Mucosa of stomach (tissue), 1 donor: ENCODE data around the gene ATXN2.
"Not testable (repeated sequence)": the region's sequence is repeated elsewhere in the genome, so short reads cannot be mapped to it uniquely, and the experiment has no call there.

ENCODE experiments used
- H3K27me3 ChIP-seq: one replicate; pipeline ENCODE4 v1.7.0; 2013; ENCODE audit warnings: mild to moderate bottlenecking, low read length; ENCODE audit not compliant: control insufficient read depth, insufficient read depth
- H3K36me3 ChIP-seq: one replicate; pipeline ENCODE4 v1.7.0; 2013; ENCODE audit warnings: low read length; ENCODE audit not compliant: control insufficient read depth, insufficient read depth
- H3K4me1 ChIP-seq: one replicate; pipeline ENCODE4 v1.7.0; 2013; ENCODE audit warnings: mild to moderate bottlenecking, low read length; ENCODE audit not compliant: control insufficient read depth, insufficient read depth
- H3K4me3 ChIP-seq: one replicate; pipeline ENCODE4 v1.7.0; 2013; ENCODE audit warnings: low read length
- H3K9ac ChIP-seq: one replicate; pipeline ENCODE4 v1.7.0; 2013; ENCODE audit warnings: mild to moderate bottlenecking, low read length, moderate library complexity
- H3K9me3 ChIP-seq: one replicate; pipeline ENCODE4 v1.7.0; 2013; ENCODE audit warnings: mild to moderate bottlenecking, low read length, moderate library complexity; ENCODE audit not compliant: control insufficient read depth
- donor health status: Pancreatic carcinoma.

Gene ATXN2

DNA sequence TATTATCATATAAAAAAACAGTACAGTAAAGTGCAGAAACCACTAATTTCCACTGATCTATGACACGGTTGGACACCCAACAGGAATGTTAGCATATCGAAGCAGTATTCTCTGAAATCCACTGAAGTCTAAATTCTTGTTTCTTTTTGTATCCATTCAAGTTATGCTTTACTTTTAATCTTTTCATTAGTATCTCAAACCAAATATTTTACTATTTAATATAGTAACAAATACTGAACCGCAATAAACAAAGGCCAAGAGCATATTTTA is 41.1 kb downstream of the ATXN2 start:
- H3K4me3 ChIP-seq, result no peak overlapping the region
- H3K27me3 ChIP-seq, result no peaks in the 10 kb centered on the region
- no peaks in the 10 kb centered on the region for H3K4me1 ChIP-seq
- H3K9me3 ChIP-seq, result no peaks in the 10 kb centered on the region
- no peaks in the 10 kb centered on the region for H3K36me3 ChIP-seq
- H3K9ac ChIP-seq, result no peak overlapping the region

DNA sequence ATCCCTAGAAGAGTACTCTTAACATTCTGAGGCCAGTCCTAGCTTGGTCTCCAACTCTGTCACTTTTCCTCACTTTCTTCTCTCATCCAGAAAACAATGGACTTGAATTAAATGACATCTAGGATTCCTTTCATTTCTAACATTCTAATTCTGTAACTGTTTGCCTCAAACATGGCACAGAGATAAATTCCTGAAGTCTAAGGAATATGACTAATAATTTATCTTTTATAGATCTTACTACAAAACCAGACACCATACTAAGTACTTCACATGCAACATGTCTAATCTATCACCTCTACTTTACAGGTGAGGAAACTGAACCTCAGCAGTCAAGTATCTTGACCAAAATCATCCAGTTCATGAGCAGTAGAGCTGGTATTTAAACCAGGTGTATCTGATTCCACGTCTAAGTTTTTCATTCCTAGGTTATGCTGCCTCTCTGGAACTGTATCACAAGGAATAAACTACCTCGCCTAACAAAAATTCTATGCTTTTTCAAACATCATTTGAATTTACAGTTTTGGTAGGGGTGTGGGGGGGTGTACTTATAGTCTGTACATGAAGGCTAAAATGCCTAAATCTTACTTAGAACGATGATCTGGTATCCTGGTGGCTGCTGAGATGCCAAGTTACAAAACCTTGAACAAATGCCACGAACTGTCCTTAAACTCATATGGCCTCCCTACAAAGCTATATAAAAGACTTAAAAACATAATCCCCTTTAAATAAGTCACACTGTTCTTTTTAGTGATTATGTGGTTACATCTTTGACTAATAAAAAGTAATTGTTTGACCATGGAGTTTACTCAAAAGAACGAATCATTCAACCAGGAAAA is 41.6 kb downstream of the ATXN2 start:
- Histone ChIP-seq H3K9me3 (no peaks in the 10 kb centered on the region), H3K27me3 (no peaks in the 10 kb centered on the region), H3K4me1 (no peaks in the 10 kb centered on the region), H3K4me3 (no peak overlapping the region), H3K36me3 (no peaks in the 10 kb centered on the region), H3K9ac (no peak overlapping the region)

DNA sequence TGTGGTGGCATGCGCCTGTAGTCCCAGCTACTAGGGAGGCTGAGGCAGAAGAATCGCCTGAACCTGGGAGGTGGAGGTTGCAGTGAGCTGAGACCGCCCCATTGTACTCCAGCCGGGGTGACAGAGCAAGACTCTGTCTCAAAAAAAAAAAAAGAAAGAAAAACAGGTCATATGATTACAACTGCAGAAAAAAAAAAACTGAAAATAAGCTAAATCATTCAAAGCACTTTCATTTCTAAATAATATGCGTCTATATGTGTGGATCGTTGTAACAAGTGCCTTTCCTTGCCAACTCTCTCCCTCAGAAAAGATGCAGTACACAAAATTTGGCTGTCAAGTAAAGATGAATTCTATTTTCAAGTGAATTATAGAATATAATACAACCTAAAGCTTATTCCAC is 42.4 kb downstream of the ATXN2 start:
- Histone ChIP-seq H3K36me3 (no peaks in the 10 kb centered on the region), H3K9me3 (no peaks in the 10 kb centered on the region), H3K27me3 (no peaks in the 10 kb centered on the region), H3K4me3 (no peak overlapping the region), H3K4me1 (no peaks in the 10 kb centered on the region), H3K9ac (no peak overlapping the region)

DNA sequence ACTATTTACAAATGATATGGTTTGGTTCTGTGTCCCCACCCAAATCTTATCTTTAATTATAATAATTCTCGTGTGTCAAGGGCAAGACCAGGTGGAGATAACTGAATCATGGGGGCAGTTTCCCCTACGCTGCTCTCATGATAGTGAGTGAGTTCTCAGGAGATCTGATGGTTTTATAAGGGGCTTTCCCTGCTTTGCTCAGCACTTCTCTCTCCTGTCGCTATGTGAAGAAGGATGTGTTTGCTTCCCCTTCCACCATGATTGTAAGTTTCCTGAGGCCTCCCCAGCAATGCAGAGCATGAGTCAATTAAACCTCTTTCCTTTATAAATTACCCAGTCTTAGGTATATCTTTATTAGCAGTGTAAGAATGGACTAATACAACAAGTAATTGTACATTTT is 43.8 kb downstream of the ATXN2 start:
- not testable (repeated sequence) for H3K4me3 ChIP-seq, H3K27me3 ChIP-seq, H3K9me3 ChIP-seq, H3K36me3 ChIP-seq, H3K9ac ChIP-seq, H3K4me1 ChIP-seq

DNA sequence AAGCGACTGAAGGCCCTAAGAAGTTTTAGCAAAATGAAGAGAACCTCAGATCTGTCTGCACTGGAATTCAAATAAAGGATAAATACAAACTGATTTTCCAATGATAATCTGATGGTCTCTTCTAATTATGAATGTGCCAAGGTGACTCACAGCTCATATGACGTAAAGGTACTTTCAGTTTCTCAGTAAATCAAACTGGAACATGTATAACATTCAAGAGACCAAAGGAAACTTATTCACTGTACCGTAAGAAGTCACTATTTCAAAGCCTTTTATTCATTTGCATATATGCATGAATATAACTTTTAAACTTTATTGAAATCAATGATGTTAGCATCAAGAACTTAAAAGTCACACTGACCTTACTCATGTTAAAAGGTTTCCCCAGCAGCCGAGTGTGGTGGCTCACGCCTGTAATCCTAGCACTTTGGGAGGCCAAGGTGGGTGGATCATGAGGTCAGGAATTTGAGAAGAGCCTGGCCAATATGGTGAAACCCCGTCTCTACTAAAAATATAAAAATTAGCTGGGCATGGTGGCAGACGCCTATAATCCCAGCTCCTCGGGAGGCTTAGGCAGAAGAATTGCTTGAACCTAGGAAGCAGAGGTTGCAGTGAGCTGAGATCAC is 52.2 kb downstream of the ATXN2 start:
- Histone ChIP-seq H3K4me1 (no peaks in the 10 kb centered on the region), H3K36me3 (no peaks in the 10 kb centered on the region)

DNA sequence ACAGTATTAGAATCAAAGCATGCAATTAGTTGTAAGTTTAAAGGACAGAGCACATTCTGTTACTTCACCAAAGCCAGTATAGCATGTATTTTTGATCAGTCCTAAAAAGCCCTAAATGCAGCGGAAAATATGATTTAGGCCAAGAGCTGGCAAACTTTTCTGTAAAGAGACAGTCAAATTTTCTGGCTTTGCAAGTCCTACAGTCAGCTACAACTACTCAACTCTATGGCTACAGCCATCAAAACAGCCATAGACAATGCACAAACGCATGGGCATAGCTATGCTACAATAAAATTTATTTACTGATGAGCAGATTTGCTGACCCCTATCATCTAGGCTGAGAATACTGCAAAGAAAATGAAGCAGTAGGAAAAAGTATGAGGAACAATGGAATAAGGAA is 52.9 kb downstream of the ATXN2 start:
- H3K4me3 ChIP-seq, result no peak overlapping the region
- no peaks in the 10 kb centered on the region for H3K4me1 ChIP-seq
- H3K9ac ChIP-seq, result no peak overlapping the region
- H3K36me3 ChIP-seq, result no peaks in the 10 kb centered on the region
- H3K9me3 ChIP-seq, result no peaks in the 10 kb centered on the region
- no peaks in the 10 kb centered on the region for H3K27me3 ChIP-seq

More for the DNA sequence above, 52.2 kb downstream of the ATXN2 start:
- no peaks in the 10 kb centered on the region for H3K27me3 ChIP-seq
- no peak overlapping the region for H3K9ac ChIP-seq
- H3K4me3 ChIP-seq, result no peak overlapping the region
- no peaks in the 10 kb centered on the region for H3K9me3 ChIP-seq

DNA sequence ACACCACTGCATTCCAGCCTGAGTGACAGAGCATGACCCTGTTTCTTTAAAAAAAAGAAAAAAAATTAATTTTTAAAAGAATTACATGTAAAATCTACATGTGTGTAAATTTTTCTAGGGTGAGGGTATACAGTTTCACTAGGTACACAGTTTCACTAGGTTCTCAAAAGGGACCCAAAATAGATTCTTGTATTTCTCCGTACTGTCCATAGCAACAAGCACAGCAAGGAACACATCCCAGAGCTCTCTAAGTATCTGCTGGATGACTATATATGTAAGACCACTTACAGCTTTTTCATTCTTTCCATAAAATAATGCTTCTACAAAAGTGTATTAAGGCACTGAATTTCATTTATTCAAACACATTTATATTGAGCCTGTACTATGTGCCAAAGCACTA is 55.1 kb downstream of the ATXN2 start:
- Histone ChIP-seq H3K9ac (no peak overlapping the region), H3K9me3 (no peaks in the 10 kb centered on the region), H3K36me3 (no peaks in the 10 kb centered on the region), H3K4me3 (no peak overlapping the region), H3K4me1 (no peaks in the 10 kb centered on the region), H3K27me3 (no peaks in the 10 kb centered on the region)

DNA sequence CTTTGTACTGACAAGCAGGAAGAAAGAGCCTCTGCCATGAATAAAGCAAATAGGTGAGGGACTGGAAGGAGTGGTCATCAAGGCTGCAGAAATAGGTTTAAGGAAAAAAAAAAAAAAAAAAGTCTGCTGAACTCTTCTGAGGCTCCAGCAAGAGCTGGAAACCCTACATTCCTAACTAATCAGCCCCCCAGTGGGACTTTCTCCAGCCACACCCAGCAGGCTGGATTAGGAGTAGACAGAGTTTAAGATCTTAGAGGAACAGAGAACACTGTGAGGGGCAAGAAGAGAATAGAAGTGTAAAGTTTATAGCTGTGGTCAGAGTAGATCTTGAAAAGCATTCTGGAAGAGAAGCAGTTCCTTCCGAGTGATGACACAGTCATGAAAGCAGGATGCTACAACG is 66.4 kb downstream of the ATXN2 start:
- Histone ChIP-seq H3K9me3 (no peaks in the 10 kb centered on the region), H3K27me3 (no peaks in the 10 kb centered on the region), H3K4me3 (no peak overlapping the region), H3K9ac (no peak overlapping the region), H3K4me1 (no peaks in the 10 kb centered on the region), H3K36me3 (no peaks in the 10 kb centered on the region)

DNA sequence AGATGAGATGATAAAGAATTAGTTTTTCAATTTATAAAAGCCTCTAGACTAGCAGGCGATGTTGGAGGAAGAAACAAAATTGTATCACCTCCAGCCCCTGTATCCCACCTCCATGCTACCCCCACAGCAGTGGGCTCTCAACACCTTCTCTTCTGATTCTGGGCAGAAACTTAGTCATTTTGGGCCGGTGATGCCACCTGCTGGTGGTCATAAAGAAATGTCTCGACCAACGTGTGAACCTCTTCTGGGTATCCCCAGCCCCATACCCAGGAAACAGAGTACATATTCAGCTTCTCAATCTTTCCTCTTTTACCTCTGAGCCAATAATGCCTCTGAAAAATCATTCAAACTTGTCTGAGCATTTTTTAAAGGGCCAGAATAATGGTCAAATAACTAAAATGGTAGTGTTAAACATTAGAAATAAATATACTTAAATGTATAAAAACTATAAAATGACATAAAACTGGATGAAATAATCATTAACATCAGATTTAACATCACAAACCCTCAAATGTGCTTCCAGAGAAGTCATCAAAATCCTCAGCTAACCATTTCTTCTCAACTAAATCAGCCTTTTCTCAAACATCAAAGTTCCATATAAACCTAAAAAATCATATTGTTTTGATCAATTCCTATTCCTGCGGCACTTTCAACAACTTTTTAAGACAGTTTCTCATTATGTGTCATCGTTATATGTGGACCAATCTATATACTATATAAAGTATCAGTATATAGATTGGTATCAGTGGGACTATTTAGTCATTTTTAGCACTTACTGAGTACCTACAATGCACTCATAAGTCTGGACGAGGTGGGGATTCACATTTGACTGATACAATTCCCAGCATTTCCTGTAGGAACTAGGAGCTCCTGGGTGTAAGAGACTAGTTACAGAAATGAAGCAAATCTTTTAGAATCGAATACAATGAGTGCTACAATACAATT is 69.4 kb downstream of the ATXN2 start:
- H3K9me3 ChIP-seq, result no peaks in the 10 kb centered on the region
- no peaks in the 10 kb centered on the region for H3K36me3 ChIP-seq
- H3K27me3 ChIP-seq, result no peaks in the 10 kb centered on the region
- no peaks in the 10 kb centered on the region for H3K4me1 ChIP-seq
- no peak overlapping the region for H3K4me3 ChIP-seq
- no peak overlapping the region for H3K9ac ChIP-seq

DNA sequence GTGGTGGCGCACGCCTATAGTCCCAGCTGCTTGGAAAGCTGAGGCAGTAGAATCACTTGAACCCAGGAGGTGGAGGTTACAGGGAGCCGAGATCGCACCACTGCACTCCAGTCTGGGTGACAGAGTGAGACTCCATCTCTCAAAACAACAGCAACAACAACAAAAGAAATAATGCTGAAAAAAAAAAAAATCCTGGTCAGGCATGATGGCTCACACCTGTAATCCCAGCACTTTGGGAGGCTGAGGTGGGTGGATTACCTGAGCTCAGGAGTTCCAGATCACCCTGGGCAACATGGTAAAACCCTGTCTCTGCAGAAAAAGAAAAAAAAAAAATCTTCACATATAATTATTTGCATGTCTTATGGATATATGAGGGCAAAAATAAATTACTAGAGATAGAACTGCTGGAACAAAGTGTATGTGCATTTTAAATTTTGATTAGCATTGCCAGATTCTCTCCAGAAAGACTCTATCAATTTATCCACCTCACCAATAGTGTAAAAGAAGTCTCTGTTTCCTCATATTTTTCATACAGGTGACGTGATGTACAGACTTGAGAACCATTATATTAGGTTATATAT is 75.4 kb downstream of the ATXN2 start:
- H3K27me3 ChIP-seq, result no peaks in the 10 kb centered on the region
- no peak overlapping the region for H3K4me3 ChIP-seq
- no peaks in the 10 kb centered on the region for H3K9me3 ChIP-seq
- H3K9ac ChIP-seq, result no peak overlapping the region
- H3K36me3 ChIP-seq, result peaks cover 4% of the 10 kb centered on the region
- H3K4me1 ChIP-seq, result no peaks in the 10 kb centered on the region

DNA sequence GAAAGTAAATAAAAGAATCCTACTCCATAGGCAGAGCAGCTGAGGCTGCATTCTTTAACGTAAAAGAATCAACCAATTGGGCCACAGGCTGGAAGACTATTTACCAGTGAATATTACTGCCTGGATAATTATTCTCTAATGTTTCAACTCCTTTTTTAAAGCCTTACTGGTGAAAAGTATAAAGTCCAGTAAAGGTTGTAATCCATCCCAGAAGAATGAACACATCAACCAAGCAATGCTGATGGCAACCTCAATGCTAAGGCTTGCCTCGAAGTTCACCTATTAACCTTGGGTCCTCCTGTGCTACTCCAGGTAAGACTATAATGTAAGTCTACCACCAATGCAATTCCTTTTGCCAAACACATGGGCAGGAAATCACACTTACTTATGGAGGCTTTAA is 77.3 kb downstream of the ATXN2 start:
- Histone ChIP-seq H3K4me1 (no peaks in the 10 kb centered on the region), H3K36me3 (peaks cover 4% of the 10 kb centered on the region), H3K27me3 (no peaks in the 10 kb centered on the region), H3K4me3 (no peak overlapping the region), H3K9ac (no peak overlapping the region), H3K9me3 (no peaks in the 10 kb centered on the region)

DNA sequence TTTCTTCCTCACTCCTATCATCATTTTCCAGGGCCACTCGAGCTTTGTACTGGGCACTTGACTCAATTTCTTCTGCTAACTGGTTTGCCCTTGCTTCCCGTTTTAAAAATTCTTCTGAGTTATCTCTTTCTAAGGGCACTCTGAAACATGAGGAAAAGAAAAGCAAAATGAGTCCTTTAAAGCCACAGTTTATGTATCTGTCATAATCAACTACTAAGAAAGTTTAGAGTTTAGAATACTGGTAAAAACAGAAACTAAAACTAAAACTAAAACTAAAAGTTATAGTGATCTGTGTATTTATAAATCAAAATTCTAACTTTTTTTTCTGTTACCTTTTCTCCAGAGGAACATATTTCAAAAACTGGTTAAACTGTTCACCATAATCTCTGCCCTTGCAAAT is 79.2 kb downstream of the ATXN2 start:
- Histone ChIP-seq H3K9ac (no peak overlapping the region), H3K36me3 (peaks cover 4% of the 10 kb centered on the region), H3K4me1 (no peaks in the 10 kb centered on the region), H3K27me3 (no peaks in the 10 kb centered on the region), H3K9me3 (no peaks in the 10 kb centered on the region), H3K4me3 (no peak overlapping the region)
